Neuronal stem cell (in vitro differentiated cells): Measurements from ENCODE around the gene PEAK3.

ENCODE experiments used
- DNase-seq: peaks from one replicate; pipeline ENCODE4 v3.0.0-alpha.2; 2013; ENCODE audit warnings: low spot score
- H2AFZ ChIP-seq: one replicate; pipeline ENCODE4 v1.6.1; 2013; ENCODE audit warnings: mild to moderate bottlenecking, low read length, inconsistent platforms
- H2AK5ac ChIP-seq: 2 replicates; pipeline ENCODE4 v1.6.1; 2013; ENCODE audit warnings: low read depth, mild to moderate bottlenecking, inconsistent platforms, low read length, moderate library complexity, mixed read lengths
- H2BK120ac ChIP-seq: 2 replicates; pipeline ENCODE4 v1.6.1; 2013; ENCODE audit warnings: low read depth, mild to moderate bottlenecking, inconsistent platforms, low read length, moderate library complexity, mixed read lengths
- H2BK12ac ChIP-seq: one replicate; pipeline ENCODE4 v1.6.1; 2013; ENCODE audit warnings: low read length, inconsistent platforms
- H2BK15ac ChIP-seq: 2 replicates; pipeline ENCODE4 v1.6.1; 2013; ENCODE audit warnings: mild to moderate bottlenecking, low read length, inconsistent platforms, mixed read lengths
- H2BK5ac ChIP-seq: one replicate; pipeline ENCODE4 v1.6.1; 2013; ENCODE audit warnings: inconsistent platforms, mild to moderate bottlenecking, low read length, moderate library complexity
- H3K14ac ChIP-seq: one replicate; pipeline ENCODE4 v1.6.1; 2013; ENCODE audit warnings: low read length, inconsistent platforms
- H3K18ac ChIP-seq: 2 replicates; pipeline ENCODE4 v1.6.1; 2013; ENCODE audit warnings: low read length, inconsistent platforms
- H3K23ac ChIP-seq: 2 replicates; pipeline ENCODE4 v1.6.1; 2013; ENCODE audit warnings: low read depth, mild to moderate bottlenecking, mixed read lengths, low read length, inconsistent platforms; ENCODE audit not compliant: poor library complexity
- H3K27ac ChIP-seq: replicated peaks from 3 replicates; pipeline ENCODE4 v1.5.1; 2013; ENCODE audit warnings: low read length, inconsistent platforms
- H3K27me3 ChIP-seq, 3 experiments: 2 replicates each; pipeline ENCODE4 v1.6.1; 2013; ENCODE audit warnings: low read length in 3 of 3, mild to moderate bottlenecking in 2 of 3, inconsistent platforms in 1 of 3, low read depth in 1 of 3, mixed read lengths in 1 of 3, moderate library complexity in 1 of 3; ENCODE audit not compliant: control insufficient read depth in 3 of 3, insufficient read depth in 3 of 3
- H3K36me3 ChIP-seq, 2 donors: replicated peaks in 1 of 2; 2 replicates each; pipeline ENCODE4 v1.6.1; 2013; ENCODE audit warnings: low read length in 2 of 2; ENCODE audit not compliant: control insufficient read depth in 2 of 2, insufficient read depth in 2 of 2
- H3K4ac ChIP-seq: 2 replicates; pipeline ENCODE4 v1.6.1; 2013; ENCODE audit warnings: inconsistent platforms, mild to moderate bottlenecking, low read length, moderate library complexity
- H3K4me1 ChIP-seq, 2 donors: 1 replicate in 1 of 2; 2 replicates in 1 of 2; pipeline ENCODE4 v1.6.1; 2013; ENCODE audit warnings: low read length in 2 of 2, low read depth in 1 of 2; ENCODE audit not compliant: control insufficient read depth in 2 of 2, insufficient read depth in 1 of 2
- H3K4me2 ChIP-seq: one replicate; pipeline ENCODE4 v1.6.1; 2013; ENCODE audit warnings: mild to moderate bottlenecking, low read length, inconsistent platforms; ENCODE audit not compliant: insufficient read depth, poor library complexity, severe bottlenecking
- H3K4me3 ChIP-seq, 2 donors: 2 replicates each; pipeline ENCODE4 v1.5.1; 2013; ENCODE audit warnings: low read length in 2 of 2, mild to moderate bottlenecking in 2 of 2, inconsistent platforms in 1 of 2, moderate library complexity in 1 of 2
- H3K79me1 ChIP-seq: one replicate; pipeline ENCODE4 v1.6.1; 2013; ENCODE audit warnings: low read depth, mild to moderate bottlenecking, inconsistent platforms, low read length, moderate library complexity
- H3K9ac ChIP-seq: one replicate; pipeline ENCODE4 v1.6.1; 2013; ENCODE audit warnings: mild to moderate bottlenecking, low read depth, low read length, inconsistent platforms; ENCODE audit not compliant: poor library complexity
- H3K9me3 ChIP-seq, 2 donors: replicated peaks in 1 of 2; 2 replicates each; pipeline versions ENCODE3 to v1.6.1; 2013; ENCODE audit warnings: low read length in 2 of 2, mild to moderate bottlenecking in 2 of 2, inconsistent platforms in 1 of 2, low read depth in 1 of 2, mixed read lengths in 1 of 2, moderate library complexity in 1 of 2; ENCODE audit not compliant: control insufficient read depth in 2 of 2, insufficient read depth in 1 of 2
- H4K8ac ChIP-seq: one replicate; pipeline ENCODE4 v1.6.1; 2013; ENCODE audit warnings: low read depth, mild to moderate bottlenecking, inconsistent platforms, low read length, moderate library complexity
- H4K91ac ChIP-seq: one replicate; pipeline ENCODE4 v1.6.1; 2013; ENCODE audit warnings: low read length, low read depth, mild to moderate bottlenecking, inconsistent platforms; ENCODE audit not compliant: poor library complexity
- WGBS, 2 donors: extraction: QIAGEN DNeasy Blood & Tissue Kit; methylation state at CpG; one replicate each; pipeline ENCODE4 v1.1.7; 2013; ENCODE audit warnings: missing lambda C conversion rate in 2 of 2, mixed read lengths in 1 of 2; ENCODE audit not compliant: insufficient read length in 2 of 2, insufficient replicate concordance in 1 of 2; ENCODE audit errors: extremely low coverage in 2 of 2; 5-methylcytosine and 5-hydroxymethylcytosine counted together

PEAK3 gene

DNA sequence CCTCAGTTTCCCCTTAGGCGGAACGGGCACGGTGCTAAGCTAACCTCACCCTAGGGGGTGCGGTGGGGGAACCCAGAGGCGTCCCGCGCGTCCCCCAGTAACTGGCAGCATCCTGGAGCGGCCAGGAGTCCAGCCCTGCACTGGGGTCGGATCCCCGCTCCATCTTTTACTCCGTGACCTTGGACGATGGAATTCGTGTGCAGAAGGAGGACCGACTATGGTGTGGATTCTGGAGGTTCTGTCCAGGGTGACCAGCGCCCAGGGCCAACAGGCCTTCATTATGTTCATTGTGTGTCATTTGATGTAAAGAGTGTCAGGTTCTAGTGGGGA, 47.1 kb upstream of the PEAK3 start:
- H3K27ac ChIP-seq: no peak overlapping the region
- H2BK5ac ChIP-seq: peak overlapping the region; percentile 75
- H3K4ac ChIP-seq: no peak overlapping the region
- H2AK5ac ChIP-seq: peak overlapping the region; percentile 90
- H3K27me3 ChIP-seq: no peaks in the 10 kb centered on the region
- no CpG with 5 or more reads among the region's 16 CpGs for WGBS, 2 donors
- peak overlapping the region; percentile 96 to 98 for H3K4me3 ChIP-seq
- H3K18ac ChIP-seq: peak overlapping the region; percentile 97
- H3K4me2 ChIP-seq: peak overlapping the region; percentile 83
- no peaks in the 10 kb centered on the region for H3K9me3 ChIP-seq
- H2BK12ac ChIP-seq: peak overlapping the region; percentile 73
- DNase-seq: no peak
- peak overlapping the region; percentile 98 for H3K23ac ChIP-seq
- H3K9ac ChIP-seq: peak overlapping the region; percentile 92
- no peak overlapping the region for H4K91ac ChIP-seq
- no peak overlapping the region for H2BK120ac ChIP-seq
- peak overlapping the region; percentile 89 for H3K14ac ChIP-seq
- H2BK15ac ChIP-seq: peak overlapping the region; percentile 24
- peak overlapping the region; percentile 86 for H2AFZ ChIP-seq
- H3K4me1 ChIP-seq: peaks cover 16 to 17% of the 10 kb centered on the region in 2 donors
- peak overlapping the region; percentile 29 for H4K8ac ChIP-seq
- H3K79me1 ChIP-seq: peaks cover 20% of the 10 kb centered on the region
- peaks cover 11 to 29% of the 10 kb centered on the region in 2 donors for H3K36me3 ChIP-seq

DNA sequence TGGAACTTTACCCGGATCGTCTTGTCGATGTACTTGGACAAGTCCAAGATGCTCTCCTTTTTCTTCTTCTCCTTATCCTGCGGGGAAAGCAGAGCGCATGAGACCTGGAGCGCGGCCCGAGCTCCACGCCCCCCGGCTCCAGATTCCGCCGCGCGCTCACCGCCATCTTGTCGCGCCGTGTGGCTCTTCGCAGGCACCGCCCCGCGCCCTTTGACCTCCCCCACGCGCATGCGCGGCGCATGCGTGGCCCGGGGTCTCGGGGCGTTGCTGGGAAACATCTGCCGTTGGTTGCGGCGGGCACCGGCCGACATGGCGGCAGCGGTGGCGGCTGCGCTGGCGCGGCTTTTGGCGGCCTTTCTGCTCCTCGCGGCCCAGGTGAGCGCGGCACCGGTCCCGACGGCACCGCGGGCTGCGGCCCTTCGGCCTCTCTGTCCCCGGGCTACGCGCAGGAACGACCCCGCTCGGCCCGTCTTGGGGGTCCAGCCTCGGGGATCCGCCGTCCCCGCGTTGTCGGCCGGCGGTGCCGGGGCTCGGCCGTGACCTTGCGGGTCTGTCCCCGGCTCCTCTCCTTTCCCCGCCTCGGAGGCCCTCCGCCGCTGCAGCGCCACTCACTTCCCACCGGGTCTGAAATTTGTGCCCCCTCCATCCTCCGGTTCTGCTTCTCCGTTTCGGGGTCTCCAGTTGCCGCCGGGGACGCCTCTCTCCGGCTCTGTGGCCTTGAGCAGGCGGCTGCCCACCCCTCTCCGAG, 46.6 kb upstream of the PEAK3 start, which contains the start of the genes LSM7 and SPPL2B:
Gene LSM7 (minus strand): TSS at position 186 of the 748 bp plus-strand sequence. CDS start 20 bp downstream, at position 166.
Gene SPPL2B (plus strand): TSS at position 284 of the 748 bp plus-strand sequence. CDS start 26 bp downstream, at position 310.
- Histone ChIP-seq H3K27me3 (no peaks in the 10 kb centered on the region), H2BK120ac (no peak within 1 kb of the TSS), H3K4me3 (peak within 1 kb of the TSS; percentile 96 to 98), H4K91ac (no peak within 1 kb of the TSS), H3K23ac (peak within 1 kb of the TSS; percentile 98), H2BK5ac (peak within 1 kb of the TSS; percentile 75), H3K9me3 (no peaks in the 10 kb centered on the region), H2AK5ac (peak within 1 kb of the TSS; percentile 90), H3K4me1 (peaks cover 16 to 17% of the 10 kb centered on the region in 2 donors), H3K36me3 (peaks cover 11 to 33% of the 10 kb centered on the region in 2 donors), H2AFZ (peak within 1 kb of the TSS; percentile 86), H3K4me2 (peak within 1 kb of the TSS; percentile 83), H4K8ac (peak within 1 kb of the TSS; percentile 29), H3K14ac (peak within 1 kb of the TSS; percentile 89), H3K27ac (peak within 1 kb of the TSS; percentile 81), H3K9ac (peak within 1 kb of the TSS; percentile 92), H2BK12ac (peak within 1 kb of the TSS; percentile 73), H2BK15ac (peak within 1 kb of the TSS; percentile 24), H3K18ac (peak within 1 kb of the TSS; percentile 97), H3K4ac (no peak within 1 kb of the TSS), H3K79me1 (peaks cover 20% of the 10 kb centered on the region)
- WGBS, 2 donors: no CpG with 5 or more reads among the region's 89 CpGs
- peak; percentile 89 for DNase-seq

DNA sequence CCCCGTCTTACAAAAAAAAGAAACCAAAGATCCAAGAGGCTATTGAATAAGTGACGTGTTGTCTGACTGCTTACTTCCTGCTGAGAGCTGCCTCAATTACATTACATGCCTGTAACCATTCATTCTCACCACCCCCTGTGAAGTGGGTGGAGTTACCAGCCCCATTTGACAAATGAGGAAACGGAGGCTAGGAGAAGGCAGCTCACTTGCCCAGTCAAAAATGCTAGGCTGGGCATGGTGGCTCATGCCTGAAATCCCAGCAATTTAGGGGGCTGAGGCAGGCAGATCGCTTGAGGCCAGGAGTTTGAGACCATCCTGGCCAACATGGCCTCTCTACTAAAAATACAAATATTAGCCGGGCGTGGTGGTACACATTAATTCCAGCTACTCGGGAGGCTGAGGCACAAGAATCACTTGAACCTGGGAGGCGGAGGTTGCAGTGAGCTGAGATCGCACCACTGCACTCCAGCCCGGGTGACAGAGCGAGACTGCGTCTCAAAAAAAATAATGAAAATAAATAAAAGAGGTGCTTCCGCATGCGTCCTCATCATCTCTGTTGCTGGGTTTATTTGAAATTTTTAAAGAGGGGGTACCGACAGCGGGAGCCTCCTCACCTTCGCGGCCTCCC, 45.9 kb upstream of the PEAK3 start:
- H2BK15ac ChIP-seq: no peak overlapping the region
- peaks cover 11 to 39% of the 10 kb centered on the region in 2 donors for H3K36me3 ChIP-seq
- peaks cover 16 to 17% of the 10 kb centered on the region in 2 donors for H3K4me1 ChIP-seq
- WGBS, 2 donors: no CpG with 5 or more reads among the region's 18 CpGs
- H4K8ac ChIP-seq: no peak overlapping the region
- peak overlapping the region; percentile 96 to 98 for H3K4me3 ChIP-seq
- peak overlapping the region; percentile 81 for H3K27ac ChIP-seq
- no peak overlapping the region for H4K91ac ChIP-seq
- no peaks in the 10 kb centered on the region for H3K27me3 ChIP-seq
- no peak overlapping the region for H3K4ac ChIP-seq
- H2BK120ac ChIP-seq: no peak overlapping the region
- H2AFZ ChIP-seq: peak overlapping the region; percentile 86
- DNase-seq: peak; percentile 58
- no peaks in the 10 kb centered on the region for H3K9me3 ChIP-seq
- no peak overlapping the region for H2BK5ac ChIP-seq
- H3K4me2 ChIP-seq: peak overlapping the region; percentile 83
- no peak overlapping the region for H2BK12ac ChIP-seq
- no peak overlapping the region for H3K14ac ChIP-seq
- peaks cover 20% of the 10 kb centered on the region for H3K79me1 ChIP-seq
- peak overlapping the region; percentile 97 for H3K18ac ChIP-seq
- H3K9ac ChIP-seq: no peak overlapping the region
- H3K23ac ChIP-seq: no peak overlapping the region
- no peak overlapping the region for H2AK5ac ChIP-seq
